Right hindlimb (tissue), 1 donor: ENCODE data around the gene HLCS.

ENCODE experiments used
- DNase-seq: peaks from one replicate; pipeline ENCODE4 v3.0.0-alpha.2; 2018

Gene HLCS

DNA sequence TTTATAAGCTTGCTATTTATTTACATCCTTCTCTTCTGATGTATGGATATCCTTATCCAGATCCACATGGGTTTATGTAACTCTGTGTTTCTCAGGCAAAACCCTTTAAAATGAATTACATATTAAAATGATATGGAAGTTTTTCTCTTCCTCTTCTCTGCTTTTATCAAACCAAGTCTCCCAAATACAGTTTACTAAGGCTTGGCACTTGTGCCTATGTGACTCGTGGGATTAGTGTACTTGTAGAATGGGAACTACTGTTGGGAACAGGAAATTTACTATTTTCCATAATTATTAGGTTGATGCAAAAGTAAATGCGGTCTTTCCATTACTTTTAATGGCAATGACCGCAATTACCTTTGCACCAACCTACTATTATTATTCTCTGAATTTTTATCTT is 252.7 kb downstream of the HLCS start:
- no peak for DNase-seq

DNA sequence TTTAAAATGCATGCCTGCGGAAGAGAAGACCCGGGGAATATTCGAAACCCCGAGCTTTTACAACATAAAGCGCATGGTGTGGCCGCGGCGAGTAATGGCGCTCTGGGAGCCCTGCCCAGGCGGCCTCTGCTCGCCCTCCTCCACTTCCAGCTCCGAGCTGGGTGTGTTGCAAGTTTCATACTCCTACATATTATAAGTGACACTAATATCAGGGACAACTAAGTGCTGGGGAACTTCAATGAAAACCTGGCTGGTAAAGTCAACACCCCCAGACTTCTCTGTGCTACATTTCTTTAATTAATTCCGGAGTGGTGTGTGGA is 255.8 kb downstream of the HLCS start:
- no peak for DNase-seq

DNA sequence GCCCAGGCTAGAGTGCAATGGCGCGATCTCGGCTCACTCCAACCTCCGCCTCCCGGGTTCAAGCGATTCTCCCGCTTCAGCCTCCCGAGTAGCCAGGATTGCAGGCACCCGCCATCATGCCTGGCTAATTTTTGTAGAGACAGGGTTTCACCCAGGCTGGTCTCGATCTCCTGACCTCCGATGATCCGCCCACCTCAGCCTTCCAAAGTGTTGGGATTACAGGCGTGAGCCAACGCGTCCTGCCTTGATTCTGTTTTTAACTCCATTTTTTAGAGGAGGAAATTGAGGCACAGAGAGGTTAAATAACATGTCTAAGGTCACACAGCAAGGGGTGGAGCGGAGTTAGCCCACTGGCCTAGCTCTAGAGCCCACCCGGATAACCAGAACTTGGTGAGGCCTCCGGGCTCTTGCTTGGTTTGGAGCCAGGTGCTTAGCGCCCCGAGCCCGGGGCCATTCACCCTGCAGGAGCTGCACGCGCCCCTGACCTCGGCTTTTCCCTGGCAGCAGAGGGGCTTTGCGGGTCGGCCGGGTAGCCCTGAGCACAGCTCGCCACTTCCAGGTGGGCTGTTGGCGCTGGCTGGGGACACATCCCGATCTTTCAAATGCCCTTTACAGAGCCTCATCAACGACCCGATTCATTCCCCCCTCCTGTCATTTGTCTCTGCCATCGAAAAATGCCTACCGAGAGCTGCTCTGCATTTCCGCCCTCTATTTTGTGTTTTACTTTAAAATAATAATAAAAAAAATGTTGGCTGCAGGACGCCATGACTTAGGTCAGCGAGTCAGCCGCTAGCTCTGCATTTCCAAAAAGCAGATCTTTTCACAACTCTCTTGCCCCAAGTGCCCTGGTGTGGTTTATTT is 256.4 kb downstream of the HLCS start:
- no peak for DNase-seq

DNA sequence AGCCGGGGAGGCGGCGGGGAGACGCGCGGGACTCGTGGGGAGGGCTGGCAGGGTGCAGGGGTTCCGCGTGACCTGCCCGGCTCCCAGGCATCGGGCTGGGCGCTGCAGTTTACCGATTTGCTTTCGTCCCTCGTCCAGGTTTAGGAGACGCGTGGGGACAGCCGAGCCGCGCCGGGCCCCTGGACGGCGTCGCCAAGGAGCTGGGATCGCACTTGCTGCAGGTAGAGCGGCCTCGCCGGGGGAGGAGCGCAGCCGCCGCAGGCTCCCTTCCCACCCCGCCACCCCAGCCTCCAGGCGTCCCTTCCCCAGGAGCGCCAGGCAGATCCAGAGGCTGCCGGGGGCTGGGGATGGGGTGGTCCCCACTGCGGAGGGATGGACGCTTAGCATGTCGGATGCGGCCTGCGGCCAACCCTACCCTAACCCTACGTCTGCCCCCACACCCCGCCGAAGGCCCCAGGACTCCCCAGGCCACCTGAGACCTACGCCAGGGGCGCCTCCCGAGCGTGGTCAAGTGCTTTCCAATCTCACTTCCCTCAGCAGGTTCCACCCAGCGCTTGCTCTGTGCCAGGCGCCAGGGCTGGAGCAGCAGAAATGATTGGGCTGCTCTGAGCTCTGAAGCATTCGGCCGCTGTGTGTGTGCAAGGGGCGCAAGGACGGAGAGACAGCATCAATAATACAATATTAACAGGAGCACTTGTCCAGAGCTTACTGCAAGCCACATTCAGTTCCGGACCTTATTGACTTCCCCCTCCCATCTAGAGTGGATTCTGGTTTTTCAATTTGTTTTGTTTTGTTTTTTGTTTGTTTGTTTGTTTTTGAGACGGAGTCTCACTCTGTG is 257.2 kb downstream of the HLCS start:
- DNase-seq = no peak

DNA sequence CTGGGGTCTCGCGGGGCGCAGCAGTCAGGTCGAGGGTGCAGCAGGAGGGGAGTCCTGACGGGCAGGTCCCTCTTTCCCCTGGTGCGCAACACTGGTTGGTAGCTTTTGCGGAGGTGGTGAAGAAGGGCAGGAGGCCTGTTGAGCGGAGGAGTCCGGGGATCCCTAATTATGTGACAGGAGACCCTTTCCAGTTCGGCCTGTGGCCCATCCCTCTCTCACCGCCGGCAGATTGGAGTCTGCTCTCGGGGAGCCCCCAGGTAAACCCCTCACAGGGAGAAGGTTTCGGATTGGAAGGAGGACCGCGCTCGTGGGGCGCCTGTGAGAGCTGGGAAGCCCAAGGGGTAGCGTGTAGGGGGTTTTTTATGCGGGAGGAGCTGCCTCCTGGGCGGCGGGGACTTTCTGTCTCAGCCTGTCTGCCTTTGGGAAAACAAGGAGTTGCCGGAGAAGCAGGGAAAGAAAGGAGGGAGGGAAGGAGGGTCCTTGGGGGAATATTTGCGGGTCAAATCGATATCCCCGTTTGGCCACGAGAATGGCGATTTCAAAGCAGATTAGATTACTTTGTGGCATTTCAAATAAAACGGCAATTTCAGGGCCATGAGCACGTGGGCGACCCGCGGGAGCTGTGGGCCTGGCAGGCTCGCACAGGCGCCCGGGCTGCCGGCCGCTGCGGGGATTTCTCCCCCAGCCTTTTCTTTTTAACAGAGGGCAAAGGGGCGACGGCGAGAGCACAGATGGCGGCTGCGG is 258.0 kb downstream of the HLCS start:
- DNase-seq = no peak

DNA sequence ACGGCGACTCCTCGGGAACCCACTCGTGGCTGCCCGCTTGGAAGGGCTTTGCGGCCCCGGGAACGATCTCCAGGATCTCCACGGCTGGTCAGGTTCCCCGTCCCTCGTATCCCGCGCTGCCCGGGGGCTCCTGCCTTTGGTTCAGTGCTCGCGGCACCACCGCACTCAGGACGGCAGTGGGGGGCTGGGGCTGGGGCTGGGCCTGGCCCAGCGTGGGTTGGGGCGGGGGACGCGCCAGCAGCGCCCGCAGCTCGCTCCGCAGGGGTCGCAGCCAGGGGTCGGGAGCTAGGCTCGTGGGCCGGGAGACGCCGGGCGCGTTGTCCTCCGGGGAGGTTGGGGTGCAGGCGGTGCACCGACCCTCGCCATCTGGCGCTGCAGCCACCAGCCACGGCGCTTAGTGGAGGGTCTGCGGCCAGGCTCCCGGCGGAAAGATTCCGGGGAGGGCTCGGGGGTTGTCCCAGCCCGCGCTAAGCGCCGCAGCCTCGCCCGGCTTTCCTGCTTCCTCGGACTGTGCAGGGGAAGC is 258.6 kb downstream of the HLCS start:
- DNase-seq = no peak

DNA sequence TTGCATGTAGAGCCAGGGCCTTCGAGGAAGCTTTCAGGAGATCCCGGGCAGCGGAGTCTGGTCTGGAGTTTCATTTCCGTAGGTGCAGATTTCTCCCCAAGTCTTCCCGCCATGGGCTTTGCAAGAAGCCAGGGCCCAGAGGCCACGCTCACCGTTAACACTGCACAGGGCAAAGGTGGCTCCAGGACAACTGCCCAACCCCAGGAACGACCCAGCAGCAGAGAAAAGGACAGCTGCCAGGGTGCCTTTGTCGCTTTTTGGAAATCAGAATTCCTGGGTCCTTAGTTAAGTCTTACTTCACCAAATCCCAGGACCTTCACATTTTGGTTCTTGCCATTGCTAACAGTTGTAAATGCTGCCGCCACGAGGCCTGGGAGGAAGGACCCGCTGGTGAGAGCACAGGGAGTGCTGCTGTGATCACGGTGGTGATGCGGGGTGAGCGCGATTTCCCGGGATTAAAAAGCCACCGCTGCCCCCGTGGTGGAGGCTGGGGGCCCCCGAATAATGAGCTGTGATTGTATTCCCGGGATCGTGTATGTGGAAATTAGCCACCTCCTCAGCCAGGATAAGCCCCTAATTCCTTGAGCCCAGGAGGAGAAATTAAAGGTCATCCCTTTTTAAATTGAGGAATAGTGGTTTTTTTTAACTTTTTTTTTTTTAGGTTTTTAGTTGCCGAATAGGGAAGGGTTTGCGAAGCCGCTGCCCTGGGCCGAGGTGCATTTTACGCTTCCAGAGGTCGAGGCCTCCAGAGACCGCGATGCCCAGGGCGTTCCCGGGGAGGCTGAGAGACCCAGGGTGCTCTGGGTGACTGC is 259.3 kb downstream of the HLCS start:
- no peak for DNase-seq

DNA sequence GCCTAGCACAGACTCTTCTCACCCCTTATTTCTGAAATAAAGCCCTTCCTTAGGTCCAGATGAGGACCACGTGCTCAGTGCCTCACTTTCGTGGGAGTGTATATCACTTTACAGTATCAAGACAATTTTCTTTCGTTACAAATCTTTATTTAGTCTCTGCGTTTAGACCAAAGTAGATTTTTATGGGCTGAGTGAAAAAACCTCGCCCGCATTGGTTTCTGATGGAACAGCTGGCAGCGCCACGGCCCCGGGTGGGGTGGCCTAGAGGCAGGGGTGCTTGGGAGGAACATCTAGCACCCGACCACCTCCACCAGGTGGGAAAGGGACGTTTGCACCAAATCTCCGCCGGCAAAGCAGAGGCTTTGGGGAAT is 260.0 kb downstream of the HLCS start:
- DNase-seq = no peak

DNA sequence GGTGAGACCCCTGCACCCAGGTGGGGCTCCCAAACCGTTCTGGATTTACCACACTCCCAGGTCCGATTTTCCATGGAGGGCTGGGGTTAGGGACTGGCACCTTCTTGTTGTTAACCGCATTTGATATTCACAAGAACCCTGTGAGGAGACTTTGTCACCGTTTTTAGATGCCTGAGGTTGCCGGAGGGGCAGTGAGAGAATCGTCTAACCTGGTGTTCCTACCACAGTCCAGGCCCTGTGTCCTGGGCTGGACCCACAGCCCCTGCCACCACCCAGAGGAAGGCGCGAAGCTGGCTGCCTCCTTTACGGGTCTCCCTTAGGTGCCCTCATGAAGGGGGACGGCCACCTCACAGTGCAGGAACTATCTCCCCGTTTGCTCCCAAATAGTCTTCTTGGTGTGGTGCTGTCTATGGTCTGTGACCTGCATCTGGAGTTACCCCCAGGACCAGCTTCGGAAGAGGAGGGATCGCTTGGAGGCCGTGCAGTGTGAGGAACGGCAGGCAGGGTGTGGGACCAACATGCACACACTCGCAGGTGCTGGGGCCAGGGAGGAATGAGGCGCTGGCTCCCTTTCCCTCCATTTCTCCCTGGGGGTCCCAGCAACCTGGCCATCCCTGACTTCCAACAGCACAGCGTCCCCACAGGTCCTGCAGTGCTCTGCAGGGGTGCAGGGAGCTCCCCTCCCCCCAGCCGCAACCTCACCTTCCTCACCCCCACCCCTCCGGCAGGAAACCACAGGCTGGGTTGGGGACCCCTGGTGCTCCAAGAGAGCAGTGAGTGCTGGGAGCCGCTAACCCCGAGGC is 260.6 kb downstream of the HLCS start:
- no peak for DNase-seq

DNA sequence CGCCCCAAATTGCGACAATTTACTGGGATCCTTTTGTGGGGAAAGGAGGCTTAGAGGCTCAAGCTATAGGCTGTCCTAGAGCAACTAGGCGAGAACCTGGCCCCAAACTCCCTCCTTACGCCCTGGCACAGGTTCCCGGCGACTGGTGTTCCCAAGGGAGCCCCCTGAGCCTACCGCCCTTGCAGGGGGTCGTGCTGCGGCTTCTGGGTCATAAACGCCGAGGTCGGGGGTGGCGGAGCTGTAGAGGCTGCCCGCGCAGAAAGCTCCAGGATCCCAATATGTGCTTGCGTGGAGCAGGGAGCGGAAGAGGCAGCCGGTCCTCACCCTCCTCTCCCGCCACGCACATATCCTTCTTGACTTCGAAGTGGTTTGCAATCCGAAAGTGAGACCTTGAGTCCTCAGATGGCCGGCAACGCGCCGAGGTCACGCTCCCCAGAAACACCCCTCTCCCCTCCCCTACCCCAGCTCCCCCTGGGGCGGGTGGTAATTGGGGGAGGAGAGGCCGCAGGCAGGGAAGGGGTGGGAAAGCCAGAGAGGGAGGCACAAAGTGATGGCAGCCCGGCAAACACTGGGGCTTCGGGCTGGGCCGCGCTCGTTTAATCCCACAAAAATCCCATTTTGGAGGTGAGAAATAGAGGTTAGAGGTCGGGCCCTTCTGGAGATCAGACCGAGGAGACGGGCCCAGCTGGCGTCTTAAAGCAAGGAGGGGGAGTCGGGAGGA is 261.4 kb downstream of the HLCS start:
- DNase-seq = no peak

DNA sequence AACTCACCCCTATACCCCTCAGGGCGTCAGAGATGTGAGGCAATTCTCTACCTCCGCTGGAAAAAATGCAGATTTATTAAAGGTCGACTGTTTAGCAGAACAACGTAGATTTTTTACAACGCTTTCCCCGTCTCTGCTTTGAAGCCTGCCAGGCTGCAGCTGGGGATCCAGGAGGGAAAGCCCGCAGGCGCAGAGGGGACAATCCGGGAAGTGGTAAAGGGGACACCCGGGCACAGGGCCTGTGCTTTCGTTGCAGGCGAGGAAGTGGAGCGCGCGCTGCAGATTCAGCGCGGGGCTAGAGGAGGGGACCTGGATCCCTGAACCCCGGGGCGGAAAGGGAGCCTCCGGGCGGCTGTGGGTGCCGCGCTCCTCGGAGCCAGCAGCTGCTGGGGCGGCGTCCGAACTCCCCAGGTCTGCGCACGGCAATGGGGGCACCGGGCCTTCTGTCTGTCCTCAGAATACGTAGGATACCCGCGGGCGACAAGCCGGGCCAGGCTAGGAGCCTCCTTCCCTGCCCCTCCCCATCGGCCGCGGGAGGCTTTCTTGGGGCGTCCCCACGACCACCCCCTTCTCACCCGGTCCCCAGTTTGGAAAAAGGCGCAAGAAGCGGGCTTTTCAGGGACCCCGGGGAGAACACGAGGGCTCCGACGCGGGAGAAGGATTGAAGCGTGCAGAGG is 262.1 kb downstream of the HLCS start:
- no peak for DNase-seq

DNA sequence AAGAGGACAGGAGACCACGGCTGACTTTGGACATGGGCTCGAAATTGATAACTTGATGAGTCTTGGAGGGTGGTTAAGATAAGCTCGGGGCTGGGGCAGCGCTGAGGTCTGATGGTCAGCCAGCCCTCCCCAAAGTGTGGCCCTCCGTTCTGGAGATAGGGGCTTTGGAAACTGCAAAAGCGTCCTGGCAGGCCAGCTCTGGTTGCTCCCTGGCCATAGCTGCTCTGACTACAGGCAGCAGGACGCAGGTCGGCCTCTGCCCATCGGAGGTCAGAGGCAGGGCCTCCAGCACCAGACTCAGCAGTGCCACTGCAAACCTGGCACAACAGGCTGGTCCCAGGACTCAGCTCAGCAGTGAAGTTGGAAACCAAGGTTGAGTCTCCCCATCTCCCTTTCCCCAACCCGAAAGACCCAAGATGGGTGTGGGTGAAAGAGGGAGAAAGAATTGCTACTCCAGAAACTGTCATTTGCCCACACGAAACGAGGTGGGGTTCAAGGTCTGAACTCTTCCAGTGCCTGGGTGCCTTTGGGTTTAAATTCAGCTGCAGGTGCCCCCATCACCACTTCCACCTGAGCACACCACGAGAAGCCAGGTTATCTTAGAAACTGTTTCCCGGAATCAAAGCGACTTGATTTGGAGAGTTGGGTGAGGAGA is 262.7 kb downstream of the HLCS start:
- no peak for DNase-seq

DNA sequence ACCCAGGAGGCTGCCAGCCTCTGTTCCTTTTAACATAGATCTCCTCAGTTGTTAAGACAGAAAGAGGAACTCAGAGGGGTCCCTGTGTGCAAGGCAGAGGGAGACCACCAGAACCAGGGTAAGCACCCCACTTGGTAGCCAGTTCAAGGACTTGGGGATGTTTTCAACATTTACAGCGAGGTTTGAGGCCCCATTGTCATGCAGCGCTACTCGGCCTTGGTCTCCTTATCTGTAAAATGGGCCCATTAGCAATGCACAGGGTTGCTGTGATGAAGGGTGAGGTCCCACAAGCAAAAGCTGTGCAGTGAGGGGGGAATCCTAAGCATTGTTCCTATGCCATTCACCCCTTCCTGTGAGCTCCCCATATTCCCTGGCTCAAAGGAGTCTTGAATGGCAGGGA is 263.3 kb downstream of the HLCS start:
- DNase-seq = no peak

DNA sequence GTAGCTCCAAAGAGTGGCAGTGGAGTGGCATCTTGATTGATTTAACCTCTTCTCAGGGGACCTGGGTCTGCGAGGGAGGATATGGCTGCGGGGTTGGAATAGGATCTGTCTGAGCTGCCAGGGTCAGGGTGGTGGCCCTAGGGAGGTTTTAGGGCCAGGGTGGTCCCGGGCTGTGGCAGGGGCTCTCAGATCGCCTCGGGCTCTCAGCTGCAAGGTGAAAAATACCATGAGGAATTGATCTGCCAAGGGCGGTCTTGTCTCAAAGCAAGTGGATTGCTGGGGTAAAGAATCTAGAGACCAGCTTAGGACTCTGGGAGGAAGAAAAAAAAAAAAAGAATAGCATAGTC is 263.9 kb downstream of the HLCS start:
- no peak for DNase-seq

DNA sequence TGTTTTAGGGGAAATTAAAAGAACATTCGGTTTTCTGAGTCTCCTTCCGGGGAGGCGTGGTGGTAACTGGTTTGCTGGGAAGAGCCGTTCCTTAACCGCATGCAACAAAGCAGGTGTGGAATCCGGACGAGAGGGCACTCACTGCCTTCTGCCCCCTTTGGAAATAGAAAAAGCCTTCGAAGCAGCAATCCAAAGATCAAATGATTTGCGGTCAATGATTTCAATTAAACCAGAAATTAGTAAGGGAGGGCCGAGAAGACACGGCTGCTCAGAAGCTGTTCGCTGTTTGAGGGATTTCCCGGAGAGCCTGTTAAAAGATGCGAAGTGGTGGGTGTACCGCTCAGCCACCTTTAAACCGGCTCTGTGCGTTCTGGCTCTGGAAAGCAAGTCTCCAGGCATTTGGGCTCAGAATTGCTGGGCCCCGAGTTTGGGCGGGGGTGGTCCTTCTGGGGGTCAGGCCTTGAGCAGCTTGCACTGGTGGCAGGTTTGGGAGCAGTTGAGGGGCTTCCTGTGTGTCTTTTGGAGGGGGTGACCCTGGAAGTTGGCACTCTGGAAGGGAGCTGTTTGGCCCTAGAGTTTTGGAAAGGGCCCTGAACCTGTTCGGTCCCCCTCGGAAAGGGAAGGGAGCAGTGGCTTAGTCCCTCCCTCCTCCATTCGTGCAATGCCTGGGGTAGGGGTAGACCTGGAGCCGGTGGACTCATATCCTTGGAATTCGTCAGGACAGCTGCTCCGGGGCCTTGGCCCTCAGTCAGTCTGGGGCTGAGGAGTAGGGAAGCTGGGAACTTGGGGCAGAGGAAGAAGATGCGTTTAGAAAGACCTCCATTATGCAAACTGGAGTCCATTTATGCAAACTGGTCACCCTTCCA is 264.5 kb downstream of the HLCS start:
- DNase-seq = no peak

DNA sequence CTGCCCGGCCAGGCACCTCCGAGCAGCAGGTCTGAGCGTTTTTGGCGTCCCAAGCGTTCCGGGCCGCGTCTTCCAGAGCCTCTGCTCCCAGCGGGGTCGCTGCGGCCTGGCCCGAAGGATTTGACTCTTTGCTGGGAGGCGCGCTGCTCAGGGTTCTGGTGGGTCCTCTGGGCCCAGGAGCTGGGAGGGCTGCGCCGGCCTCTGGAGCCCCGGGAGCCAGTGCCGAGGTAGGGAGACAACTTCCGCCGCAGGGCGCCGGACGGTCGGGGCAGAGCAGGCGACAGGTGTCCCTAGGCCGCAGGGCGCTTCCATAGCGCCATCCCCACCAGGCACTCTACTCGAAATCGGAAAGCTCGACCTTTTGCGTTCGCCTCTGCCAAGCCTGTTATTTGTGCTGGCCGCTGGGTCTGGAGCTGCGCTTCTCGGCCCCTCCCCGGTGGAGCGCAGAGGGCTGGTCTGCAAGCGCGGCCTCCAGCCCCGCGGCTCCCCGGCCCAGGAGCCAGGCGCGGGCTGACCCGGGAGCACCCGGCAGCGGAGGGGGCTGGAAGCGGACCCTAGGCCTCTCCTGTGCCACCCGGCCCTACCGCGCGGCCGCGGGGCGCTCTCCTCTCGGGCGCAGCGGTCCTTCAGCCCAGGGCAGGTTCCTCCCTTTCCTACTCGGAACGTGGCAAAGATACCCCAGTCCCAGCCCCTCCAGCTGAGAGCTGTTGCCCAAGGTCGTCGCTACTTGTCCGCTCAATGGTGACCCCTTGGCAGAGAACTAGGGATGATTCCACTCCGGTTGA is 265.3 kb downstream of the HLCS start:
- no peak for DNase-seq
